ENCODE results near the gene NSUN6.

The NSUN6 gene

GRCh38 chr10:18540195-18540594 is 111.2 kb downstream of the NSUN6 start:
- Histone ChIP-seq H3K27me3 (ENCODE audit: control insufficient read depth, insufficient read depth, low read length) (no peaks in the 10 kb centered on the region), H3K9me3 (ENCODE audit: control insufficient read depth, low read length) (no peaks in the 10 kb centered on the region), H3K9ac (ENCODE audit: low read length) (no peak overlapping the region), H3K4me3 (ENCODE audit: low read length) (no peak overlapping the region), H3K36me3 (ENCODE audit: control insufficient read depth, insufficient read depth, low read length) (no peaks in the 10 kb centered on the region), H3K4me1 (ENCODE audit: control insufficient read depth, insufficient read depth, low read length) (no peaks in the 10 kb centered on the region)

- Histone ChIP-seq H3K36me3 (ENCODE audit: control insufficient read depth, insufficient read depth, low read length) (no peaks in the 10 kb centered on the region), H3K9me3 (ENCODE audit: control insufficient read depth, low read length) (no peaks in the 10 kb centered on the region), H3K4me1 (ENCODE audit: control insufficient read depth, insufficient read depth, low read length) (no peaks in the 10 kb centered on the region)
These were observed 112.1 kb downstream of the NSUN6 start for GRCh38 chr10:18539335-18539734.

DNA sequence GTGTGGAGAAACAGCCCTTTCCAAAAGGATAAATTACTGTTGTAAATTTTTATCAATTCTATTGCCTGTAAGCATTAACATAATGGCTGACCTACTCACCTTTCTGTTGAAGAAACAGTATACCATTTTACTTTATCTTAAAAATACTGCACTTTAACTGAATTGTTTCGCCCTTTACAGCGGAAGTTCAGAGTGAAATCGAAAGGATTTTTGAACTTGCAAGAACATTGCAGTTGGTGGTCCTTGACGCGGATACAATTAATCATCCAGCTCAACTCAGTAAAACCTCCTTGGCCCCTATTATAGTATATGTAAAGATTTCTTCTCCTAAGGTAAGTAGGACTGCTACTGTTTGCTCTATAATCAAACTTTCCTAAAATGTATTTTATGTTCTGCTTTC is 117.5 kb downstream of the NSUN6 start:
- Histone ChIP-seq H3K4me1 (ENCODE audit: control insufficient read depth, insufficient read depth, low read length) (no peaks in the 10 kb centered on the region), H3K27me3 (ENCODE audit: control insufficient read depth, insufficient read depth, low read length) (no peaks in the 10 kb centered on the region), H3K9me3 (ENCODE audit: control insufficient read depth, low read length) (no peaks in the 10 kb centered on the region), H3K4me3 (ENCODE audit: low read length) (no peak overlapping the region), H3K9ac (ENCODE audit: low read length) (no peak overlapping the region), H3K36me3 (ENCODE audit: control insufficient read depth, insufficient read depth, low read length) (no peaks in the 10 kb centered on the region)

More at GRCh38 chr10:18539335-18539734, 112.1 kb downstream of the NSUN6 start:
- Histone ChIP-seq H3K4me3 (ENCODE audit: low read length) (no peak overlapping the region), H3K27me3 (ENCODE audit: control insufficient read depth, insufficient read depth, low read length) (no peaks in the 10 kb centered on the region), H3K9ac (ENCODE audit: low read length) (no peak overlapping the region)

- Histone ChIP-seq H3K36me3 (ENCODE audit: control insufficient read depth, insufficient read depth, low read length) (no peaks in the 10 kb centered on the region), H3K9me3 (ENCODE audit: control insufficient read depth, low read length) (no peaks in the 10 kb centered on the region), H3K4me1 (ENCODE audit: control insufficient read depth, insufficient read depth, low read length) (no peaks in the 10 kb centered on the region), H3K4me3 (ENCODE audit: low read length) (no peak overlapping the region), H3K9ac (ENCODE audit: low read length) (no peak overlapping the region), H3K27me3 (ENCODE audit: control insufficient read depth, insufficient read depth, low read length) (no peaks in the 10 kb centered on the region)
These were observed 118.4 kb downstream of the NSUN6 start for GRCh38 chr10:18532881-18533535.

GRCh38 chr10:18528292-18528691 is 123.1 kb downstream of the NSUN6 start:
- no peaks in the 10 kb centered on the region for H3K27me3 ChIP-seq (ENCODE audit: control insufficient read depth, insufficient read depth, low read length)
- H3K9me3 ChIP-seq (ENCODE audit: control insufficient read depth, low read length), result no peaks in the 10 kb centered on the region
- H3K36me3 ChIP-seq (ENCODE audit: control insufficient read depth, insufficient read depth, low read length), result no peaks in the 10 kb centered on the region
- H3K9ac ChIP-seq (ENCODE audit: low read length), result no peak overlapping the region
- no peak overlapping the region for H3K4me3 ChIP-seq (ENCODE audit: low read length)
- H3K4me1 ChIP-seq (ENCODE audit: control insufficient read depth, insufficient read depth, low read length), result no peaks in the 10 kb centered on the region

DNA sequence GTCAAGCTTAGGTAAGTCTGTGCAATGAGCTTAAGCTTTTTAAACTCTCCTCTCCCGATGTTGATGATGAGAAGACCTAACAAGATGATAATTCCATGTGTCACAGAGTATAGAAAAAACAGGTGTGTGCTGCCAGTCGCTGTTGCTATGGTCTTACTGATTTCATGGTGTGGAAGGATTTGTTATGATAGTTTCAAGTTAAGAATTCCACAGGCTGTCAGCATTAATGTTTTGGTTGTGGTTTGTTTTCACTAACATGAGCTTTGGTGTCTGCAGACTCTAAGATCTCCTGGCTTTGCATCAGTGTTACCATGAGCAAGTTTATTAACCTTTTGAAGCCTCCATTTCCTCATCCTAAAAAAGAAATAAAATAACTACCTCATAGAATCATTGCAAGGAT is 123.7 kb downstream of the NSUN6 start:
- H3K9ac ChIP-seq (ENCODE audit: low read length), result no peak overlapping the region
- H3K4me3 ChIP-seq (ENCODE audit: low read length), result no peak overlapping the region
- no peaks in the 10 kb centered on the region for H3K36me3 ChIP-seq (ENCODE audit: control insufficient read depth, insufficient read depth, low read length)
- H3K9me3 ChIP-seq (ENCODE audit: control insufficient read depth, low read length), result no peaks in the 10 kb centered on the region
- H3K4me1 ChIP-seq (ENCODE audit: control insufficient read depth, insufficient read depth, low read length), result no peaks in the 10 kb centered on the region
- H3K27me3 ChIP-seq (ENCODE audit: control insufficient read depth, insufficient read depth, low read length), result no peaks in the 10 kb centered on the region

- Histone ChIP-seq H3K27me3 (ENCODE audit: control insufficient read depth, insufficient read depth, low read length) (no peaks in the 10 kb centered on the region), H3K9me3 (ENCODE audit: control insufficient read depth, low read length) (no peaks in the 10 kb centered on the region), H3K9ac (ENCODE audit: low read length) (no peak overlapping the region), H3K4me3 (ENCODE audit: low read length) (no peak overlapping the region), H3K36me3 (ENCODE audit: control insufficient read depth, insufficient read depth, low read length) (no peaks in the 10 kb centered on the region), H3K4me1 (ENCODE audit: control insufficient read depth, insufficient read depth, low read length) (no peaks in the 10 kb centered on the region)
These were observed 127.5 kb downstream of the NSUN6 start for GRCh38 chr10:18523858-18524257.

- no peaks in the 10 kb centered on the region for H3K4me1 ChIP-seq (ENCODE audit: control insufficient read depth, insufficient read depth, low read length)
- no peaks in the 10 kb centered on the region for H3K27me3 ChIP-seq (ENCODE audit: control insufficient read depth, insufficient read depth, low read length)
- H3K9me3 ChIP-seq (ENCODE audit: control insufficient read depth, low read length), result no peaks in the 10 kb centered on the region
- H3K4me3 ChIP-seq (ENCODE audit: low read length), result no peak overlapping the region
- H3K36me3 ChIP-seq (ENCODE audit: control insufficient read depth, insufficient read depth, low read length), result no peaks in the 10 kb centered on the region
- no peak overlapping the region for H3K9ac ChIP-seq (ENCODE audit: low read length)
These were observed 128.4 kb downstream of the NSUN6 start for GRCh38 chr10:18523025-18523424.

- no peaks in the 10 kb centered on the region for H3K4me1 ChIP-seq (ENCODE audit: control insufficient read depth, insufficient read depth, low read length)
- no peaks in the 10 kb centered on the region for H3K27me3 ChIP-seq (ENCODE audit: control insufficient read depth, insufficient read depth, low read length)
- H3K9ac ChIP-seq (ENCODE audit: low read length), result no peak overlapping the region
- no peaks in the 10 kb centered on the region for H3K36me3 ChIP-seq (ENCODE audit: control insufficient read depth, insufficient read depth, low read length)
- no peak overlapping the region for H3K4me3 ChIP-seq (ENCODE audit: low read length)
- no peaks in the 10 kb centered on the region for H3K9me3 ChIP-seq (ENCODE audit: control insufficient read depth, low read length)
These were observed 134.5 kb downstream of the NSUN6 start for GRCh38 chr10:18516851-18517250.

GRCh38 chr10:18514537-18514936 is 136.8 kb downstream of the NSUN6 start:
- no peak overlapping the region for H3K9ac ChIP-seq (ENCODE audit: low read length)
- H3K4me3 ChIP-seq (ENCODE audit: low read length), result no peak overlapping the region
- no peaks in the 10 kb centered on the region for H3K27me3 ChIP-seq (ENCODE audit: control insufficient read depth, insufficient read depth, low read length)
- no peaks in the 10 kb centered on the region for H3K4me1 ChIP-seq (ENCODE audit: control insufficient read depth, insufficient read depth, low read length)
- H3K9me3 ChIP-seq (ENCODE audit: control insufficient read depth, low read length), result no peaks in the 10 kb centered on the region
- H3K36me3 ChIP-seq (ENCODE audit: control insufficient read depth, insufficient read depth, low read length), result no peaks in the 10 kb centered on the region

DNA sequence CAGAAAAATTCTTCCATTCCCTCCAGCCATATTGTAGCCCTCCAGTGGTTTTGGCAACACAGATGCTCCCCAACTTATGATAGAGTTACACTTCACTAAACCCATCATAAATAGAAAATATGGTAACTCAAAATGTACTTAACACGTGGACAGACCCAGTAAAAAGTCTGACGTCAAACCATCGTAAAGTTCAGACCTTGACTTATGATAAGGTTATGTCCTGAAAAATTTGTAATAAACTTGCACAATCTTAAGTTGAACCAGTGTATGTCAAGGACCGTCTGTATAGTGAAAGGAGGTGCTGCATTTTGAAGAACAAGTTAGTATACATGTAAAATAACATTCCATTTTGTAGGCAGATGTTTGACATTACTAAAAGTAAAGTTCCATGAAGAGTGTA is 142.8 kb downstream of the NSUN6 start:
- Histone ChIP-seq H3K36me3 (ENCODE audit: control insufficient read depth, insufficient read depth, low read length) (no peaks in the 10 kb centered on the region), H3K4me3 (ENCODE audit: low read length) (no peak overlapping the region), H3K9me3 (ENCODE audit: control insufficient read depth, low read length) (no peaks in the 10 kb centered on the region), H3K4me1 (ENCODE audit: control insufficient read depth, insufficient read depth, low read length) (no peaks in the 10 kb centered on the region), H3K9ac (ENCODE audit: low read length) (no peak overlapping the region), H3K27me3 (ENCODE audit: control insufficient read depth, insufficient read depth, low read length) (no peaks in the 10 kb centered on the region)

DNA sequence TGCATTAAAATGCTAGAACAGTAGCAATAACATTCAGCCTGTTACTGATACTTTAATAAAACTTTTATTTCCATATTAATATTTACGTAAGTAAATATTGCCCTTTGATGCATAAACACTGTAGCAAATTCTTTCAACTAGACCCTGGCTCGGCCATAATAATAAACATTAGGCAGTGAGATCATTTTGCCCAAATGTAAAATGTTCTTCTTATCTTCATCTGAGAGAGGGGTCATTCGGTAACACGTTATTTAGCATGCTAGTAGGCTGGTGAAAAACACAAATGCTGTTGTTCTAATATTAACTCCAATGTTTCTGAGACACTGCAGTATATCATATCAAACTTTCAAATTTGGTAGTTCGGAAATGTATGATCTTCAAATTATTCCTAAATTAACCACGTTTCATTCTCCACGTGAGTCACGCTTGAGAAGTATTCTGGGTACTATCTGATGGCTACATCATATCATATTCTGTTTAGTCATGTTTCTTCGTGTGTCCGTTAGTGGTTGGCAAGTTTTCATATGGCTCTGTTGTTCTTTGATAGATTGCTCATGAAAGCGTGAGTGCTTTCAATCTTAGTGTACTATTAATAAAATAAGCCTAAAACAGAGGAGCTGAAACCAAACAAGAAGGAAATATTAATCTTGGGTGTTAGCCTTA is 145.8 kb downstream of the NSUN6 start:
- H3K9ac ChIP-seq (ENCODE audit: low read length), result no peak overlapping the region
- no peaks in the 10 kb centered on the region for H3K9me3 ChIP-seq (ENCODE audit: control insufficient read depth, low read length)
- H3K4me3 ChIP-seq (ENCODE audit: low read length), result no peak overlapping the region
- H3K4me1 ChIP-seq (ENCODE audit: control insufficient read depth, insufficient read depth, low read length), result no peaks in the 10 kb centered on the region
- no peaks in the 10 kb centered on the region for H3K36me3 ChIP-seq (ENCODE audit: control insufficient read depth, insufficient read depth, low read length)
- H3K27me3 ChIP-seq (ENCODE audit: control insufficient read depth, insufficient read depth, low read length), result no peaks in the 10 kb centered on the region
